Right atrium auricular region (tissue), 2 donors: ENCODE results near the gene SYTL2. TPM values are rescaled to one million over a fixed set of nuclear protein-coding genes. Genes with fewer than 3 reads are reported as not detected.
"Not testable (repeated sequence)": the region's sequence is repeated elsewhere in the genome, so short reads cannot be mapped to it uniquely, and the experiment has no call there.

ENCODE experiments used
- DNase-seq: peaks from one replicate; pipeline ENCODE4 v3.0.0-alpha.2; 2019; ENCODE audit warnings: low spot score
- H3K27ac ChIP-seq, 2 donors: fragments of 200-600 bp; sonication (generic); 1 replicate in 1 of 2; 2 replicates in 1 of 2; pipeline ENCODE4 v1.5.1; 2016 to 2019
- H3K27me3 ChIP-seq, 2 donors: fragments of 200-600 bp; sonication (generic); one replicate each; pipeline versions ENCODE4 v1.5.1 to v1.6.0; 2017 to 2019
- H3K36me3 ChIP-seq: fragments of 200-600 bp; sonication (generic); one replicate; pipeline ENCODE4 v1.5.1; 2016
- H3K4me1 ChIP-seq, 2 donors: fragments of 200-600 bp; sonication (generic); one replicate each; pipeline versions ENCODE4 v1.5.1 to v1.6.0; 2017 to 2019
- H3K4me3 ChIP-seq, 2 donors: fragments of 200-600 bp; sonication (generic); 1 replicate in 1 of 2; 2 replicates in 1 of 2; pipeline ENCODE4 v1.5.1; 2017 to 2019; ENCODE audit warnings: mild to moderate bottlenecking in 1 of 2, moderate library complexity in 1 of 2
- H3K9me3 ChIP-seq, 2 donors: fragments of 200-600 bp; sonication (generic); one replicate each; pipeline ENCODE4 v1.5.1; 2019
- CTCF ChIP-seq, 2 donors: fragments of 200-600 bp; sonication (generic); IDR thresholded peaks; one replicate each; pipeline ENCODE4 v1.5.1; 2019; ENCODE audit warnings: antibody characterized with exemption in 2 of 2
- total RNA-seq, 2 donors: library from RNA; depleted of rRNA; stranded (reverse); fragments of >200 nt; gene quantifications; one replicate each; pipeline ENCODE4 v1.1.0, GENCODE V29; 2016

The SYTL2 gene
- total RNA-seq, 2 donors from 2014 or later, result 5.0 to 12.1 TPM

- Histone ChIP-seq H3K4me3 (no peak overlapping the region), H3K4me1 (no peaks in the 10 kb centered on the region), H3K9me3 (no peaks in the 10 kb centered on the region), H3K27ac (no peak overlapping the region), H3K27me3 (no peaks in the 10 kb centered on the region), H3K36me3 (no peaks in the 10 kb centered on the region)
- DNase-seq, result no peak
- no peak for TF ChIP-seq CTCF (IDR thresholded peaks at IDR 0.05)
These were observed 37.6 kb upstream of the SYTL2 start for GRCh38 chr11:85848556-85848955.

GRCh38 chr11:85848006-85848405 lies 37.1 kb upstream of the SYTL2 start:
- H3K9me3 ChIP-seq, result no peaks in the 10 kb centered on the region
- H3K4me1 ChIP-seq, result no peaks in the 10 kb centered on the region
- H3K4me3 ChIP-seq, result no peak overlapping the region
- no peak for DNase-seq
- H3K27ac ChIP-seq, result no peak overlapping the region
- H3K36me3 ChIP-seq, result no peaks in the 10 kb centered on the region
- TF ChIP-seq CTCF (IDR thresholded peaks at IDR 0.05), result no peak
- no peaks in the 10 kb centered on the region for H3K27me3 ChIP-seq

- Histone ChIP-seq H3K9me3 (no peaks in the 10 kb centered on the region), H3K4me1 (no peaks in the 10 kb centered on the region)
- no peak for TF ChIP-seq CTCF (IDR thresholded peaks at IDR 0.05)
These were observed 36.5 kb upstream of the SYTL2 start for GRCh38 chr11:85847436-85847835.

GRCh38 chr11:85845124-85845631 lies 34.2 kb upstream of the SYTL2 start:
- H3K27me3 ChIP-seq, result no peaks in the 10 kb centered on the region
- no peak overlapping the region for H3K27ac ChIP-seq
- H3K36me3 ChIP-seq, result no peaks in the 10 kb centered on the region
- no peak for DNase-seq
- no peak overlapping the region for H3K4me3 ChIP-seq
- H3K9me3 ChIP-seq, result no peaks in the 10 kb centered on the region
- H3K4me1 ChIP-seq, result no peaks in the 10 kb centered on the region
- no peak for TF ChIP-seq CTCF (IDR thresholded peaks at IDR 0.05)

More at GRCh38 chr11:85847436-85847835, 36.5 kb upstream of the SYTL2 start:
- Histone ChIP-seq H3K27me3 (no peaks in the 10 kb centered on the region), H3K27ac (no peak overlapping the region), H3K36me3 (no peaks in the 10 kb centered on the region), H3K4me3 (no peak overlapping the region)
- no peak for DNase-seq

GRCh38 chr11:85844439-85845123 lies 33.6 kb upstream of the SYTL2 start:
- no peaks in the 10 kb centered on the region for H3K36me3 ChIP-seq
- H3K4me3 ChIP-seq, result no peak overlapping the region
- no peaks in the 10 kb centered on the region for H3K27me3 ChIP-seq
- H3K27ac ChIP-seq, result no peak overlapping the region
- H3K9me3 ChIP-seq, result no peaks in the 10 kb centered on the region
- DNase-seq, result no peak
- H3K4me1 ChIP-seq, result no peaks in the 10 kb centered on the region
- no peak for TF ChIP-seq CTCF (IDR thresholded peaks at IDR 0.05)

- Histone ChIP-seq H3K27me3 (no peaks in the 10 kb centered on the region), H3K9me3 (no peaks in the 10 kb centered on the region), H3K4me3 (no peak overlapping the region), H3K4me1 (no peaks in the 10 kb centered on the region), H3K27ac (no peak overlapping the region), H3K36me3 (no peaks in the 10 kb centered on the region)
- DNase-seq, result no peak
- no peak for TF ChIP-seq CTCF (IDR thresholded peaks at IDR 0.05)
These were observed 33.0 kb upstream of the SYTL2 start for GRCh38 chr11:85843929-85844328.

GRCh38 chr11:85840932-85841331 lies 30.0 kb upstream of the SYTL2 start:
- H3K36me3 ChIP-seq, H3K4me1 ChIP-seq, H3K27me3 ChIP-seq, DNase-seq, H3K27ac ChIP-seq, H3K9me3 ChIP-seq, H3K4me3 ChIP-seq: not testable (repeated sequence)
